Heart left ventricle (tissue), 13 donors: ENCODE results near the gene SCRT2.

Source experiments
- CTCF ChIP-seq, 12 donors: fragments of 200-600 bp; sonication (generic) in 4 of 12; IDR thresholded peaks; one replicate each; pipeline versions ENCODE4 v1.5.0 to v1.8.0; 2018 to 2022; ENCODE audit warnings: antibody characterized with exemption in 12 of 12, mild to moderate bottlenecking in 5 of 12
- POLR2A ChIP-seq, 2 donors: fragments of 450-650 bp; IDR thresholded peaks; one replicate each; pipeline ENCODE4 v1.6.1; 2017; ENCODE audit warnings: antibody characterized with exemption in 2 of 2, mild to moderate bottlenecking in 2 of 2, moderate library complexity in 2 of 2
- donor health status: ischemic (EF 13 %, LVEDD 7.1; RV severe dilation, severe dysfunction).
- donor health status: DM: no; HTN: yes; CAD: no.
- donor health status: DM: no; HTN: no; CAD: no.
- donor health status: ischemic (EF 25% LVEDD 6.9; RV normal size, moderate dysfunction).
- donor health status: ischemic (EF 25% LVEDD 5.7; RV mildly dilated, moderate dysfunction).
- donor health status: ischemic (EF 35%, LVEDD 5.7; RV mildly dilated, moderate dysfunction).
- donor health status: nonischemic (EF 11% LVEDD 7.7; RV severe dilation, severe dysfunction).
- donor health status: DM: yes; HTN: yes; CAD: no.
- donor health status: PGD.
- donor health status: ischemic (EF 29% LVEDD 5.4; RV normal size, mild dysfunction).
- donor health status: nonischemic (EF 23%, LVEDD 6.1; RV moderate dilation, normal function).

DNA sequence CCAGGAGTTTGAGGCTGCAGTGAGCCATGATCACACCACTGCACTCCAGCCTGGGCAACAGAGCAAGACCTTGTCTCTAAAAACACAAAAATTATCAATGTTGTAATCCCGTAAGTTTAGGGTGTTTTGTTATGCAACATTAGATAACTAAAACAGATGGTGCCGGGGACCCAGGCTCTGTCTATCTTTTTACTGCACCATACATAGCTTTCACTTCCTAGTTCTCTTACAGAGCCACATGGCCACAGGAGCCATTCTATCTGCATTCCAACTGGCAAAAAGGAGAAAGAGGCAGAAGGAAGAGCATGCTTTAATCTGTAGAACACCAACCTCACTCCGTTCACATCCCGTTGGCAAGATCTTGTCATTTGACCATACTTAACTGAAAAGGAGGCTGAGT, 60.1 kb downstream of the SCRT2 start:
- TF ChIP-seq CTCF (IDR thresholded peaks at IDR 0.05) (no peak), POLR2A (IDR thresholded peaks at IDR 0.05) (no peak)
